Fibroblast of lung (primary cell): ENCODE results near the gene KPNA6. TPM values are rescaled to one million over a fixed set of nuclear protein-coding genes. Genes with fewer than 3 reads are reported as not detected.
A peak's percentile ranks its signal among the peaks of the same experiment; 100 is the strongest.

Source experiments
- DNase-seq, 2 donors: peaks; one replicate each; pipeline versions ENCODE4 v3.0.0 to v3.0.0-alpha.2; 2010; ENCODE audit warnings: low read depth in 2 of 2
- H2AFZ ChIP-seq: 2 replicates; pipeline ENCODE4 v1.5.1; 2012; ENCODE audit warnings: low read length, control low read depth, inconsistent platforms
- H3K27ac ChIP-seq: 2 replicates; pipeline ENCODE4 v1.5.1; 2011; ENCODE audit warnings: low read length, control low read depth; ENCODE audit not compliant: insufficient read depth
- H3K27me3 ChIP-seq: 2 replicates; pipeline ENCODE4 v1.5.1; 2011; ENCODE audit warnings: mild to moderate bottlenecking, low read length; ENCODE audit not compliant: control insufficient read depth, insufficient read depth
- H3K36me3 ChIP-seq: 2 replicates; pipeline ENCODE4 v1.5.1; 2011; ENCODE audit warnings: low read length; ENCODE audit not compliant: control insufficient read depth, insufficient read depth
- H3K4me1 ChIP-seq: 2 replicates; pipeline ENCODE4 v1.5.1; 2011; ENCODE audit warnings: low read length; ENCODE audit not compliant: control insufficient read depth, insufficient read depth; ENCODE audit errors: extremely low read depth
- H3K4me2 ChIP-seq: 2 replicates; pipeline ENCODE4 v1.5.1; 2011; ENCODE audit warnings: low read length, control low read depth; ENCODE audit not compliant: insufficient read depth; ENCODE audit errors: extremely low read depth
- H3K4me3 ChIP-seq, 4 experiments: fragments of 200-600 bp in 1 of 4; sonication (generic) in 1 of 4; replicated peaks in 1 of 4; 2 replicates each; pipeline ENCODE4 v1.5.1; 2011 to 2016; ENCODE audit warnings: low read length in 4 of 4, low read depth in 3 of 4, mild to moderate bottlenecking in 3 of 4, control low read depth in 2 of 4, inconsistent platforms in 1 of 4, mixed read lengths in 1 of 4; ENCODE audit not compliant: insufficient read depth in 1 of 4; ENCODE audit errors: control extremely low read depth in 1 of 4
- H3K79me2 ChIP-seq: 2 replicates; pipeline ENCODE4 v1.5.1; 2012; ENCODE audit warnings: mild to moderate bottlenecking, low read length, inconsistent platforms; ENCODE audit not compliant: control insufficient read depth, insufficient read depth
- H3K9ac ChIP-seq: 2 replicates; pipeline ENCODE4 v1.5.1; 2011; ENCODE audit warnings: mild to moderate bottlenecking, low read length, control low read depth; ENCODE audit not compliant: insufficient read depth
- H3K9me3 ChIP-seq: 2 replicates; pipeline ENCODE4 v1.5.1; 2012; ENCODE audit warnings: low read depth, low read length; ENCODE audit not compliant: control insufficient read depth, insufficient read depth
- H4K20me1 ChIP-seq: 2 replicates; pipeline ENCODE4 v1.5.1; 2011; ENCODE audit warnings: low read length; ENCODE audit not compliant: control insufficient read depth, insufficient read depth; ENCODE audit errors: extremely low read depth
- CTCF ChIP-seq, 2 donors: IDR thresholded peaks in 1 of 2; conservative IDR thresholded peaks in 1 of 2; 1 replicate in 1 of 2; 2 replicates in 1 of 2; pipeline ENCODE4 v1.5.1; 2011 to 2012; ENCODE audit warnings: low read length in 2 of 2, control low read depth in 1 of 2, inconsistent platforms in 1 of 2, low read depth in 1 of 2, mild to moderate bottlenecking in 1 of 2
- EZH2 ChIP-seq: IDR thresholded peaks from 2 replicates; pipeline ENCODE4 v1.5.1; 2012; ENCODE audit warnings: low read length, control low read depth, mild to moderate bottlenecking; ENCODE audit errors: missing control alignments
- polyA plus RNA-seq, 2 donors: library from polyadenylated mRNA; depleted of rRNA in 1 of 2; stranded (reverse) in 1 of 2; unstranded in 1 of 2; fragments of >200 nt; gene quantifications; 2 replicates each; pipeline ENCODE4 v1.2.1, GENCODE V29; 2011 to 2012; ENCODE audit warnings: missing spikeins in 1 of 2
- total RNA-seq: library from RNA; depleted of rRNA; stranded (reverse); fragments of >200 nt; gene quantifications from 2 replicates; pipeline ENCODE4 v1.2.1, GENCODE V29; 2014

Gene KPNA6
- total and polyA plus RNA-seq, 2 donors (not counting 1 experiment from before 2014, with no cell fraction given), result 40.1 to 48.5 TPM

DNA sequence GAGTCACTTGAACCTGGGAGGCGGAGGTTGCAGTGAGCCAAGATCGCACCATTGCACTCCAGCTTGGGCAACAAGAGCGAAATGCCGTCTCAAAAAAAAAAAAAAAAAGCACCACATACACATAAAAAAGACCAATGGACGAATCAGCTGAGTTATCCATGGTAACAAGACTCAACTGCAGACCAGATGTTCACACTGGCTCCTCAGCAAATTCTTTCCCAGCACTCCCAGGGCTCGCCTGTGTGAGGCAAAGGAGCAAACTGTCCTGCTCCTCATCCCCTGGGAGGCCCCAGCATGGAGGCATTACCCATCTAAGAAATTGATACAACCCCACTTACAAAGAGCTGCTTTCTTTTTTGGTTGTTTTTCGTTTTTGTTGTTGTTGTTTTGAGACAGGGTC is 111.2 kb downstream of the KPNA6 start:
- Histone ChIP-seq H3K79me2 (peaks cover 28% of the 10 kb centered on the region), H2AFZ (no peak overlapping the region), H3K9ac (no peak overlapping the region), H3K4me3 (no peak overlapping the region), H3K9me3 (no peaks in the 10 kb centered on the region), H3K27me3 (no peaks in the 10 kb centered on the region), H3K27ac (no peak overlapping the region), H3K36me3 (peaks cover 18% of the 10 kb centered on the region), H3K4me2 (no peak overlapping the region), H4K20me1 (no peaks in the 10 kb centered on the region), H3K4me1 (peaks cover 20% of the 10 kb centered on the region)
- no peak for TF ChIP-seq CTCF (conservative IDR thresholded peaks at IDR 0.05 in 1 of 2, IDR thresholded peaks at IDR 0.05 in 1 of 2; ENCODE audit: low read depth in 1 of 2, low read length in 2 of 2)
- no peak for TF ChIP-seq EZH2
- no peak for DNase-seq

DNA sequence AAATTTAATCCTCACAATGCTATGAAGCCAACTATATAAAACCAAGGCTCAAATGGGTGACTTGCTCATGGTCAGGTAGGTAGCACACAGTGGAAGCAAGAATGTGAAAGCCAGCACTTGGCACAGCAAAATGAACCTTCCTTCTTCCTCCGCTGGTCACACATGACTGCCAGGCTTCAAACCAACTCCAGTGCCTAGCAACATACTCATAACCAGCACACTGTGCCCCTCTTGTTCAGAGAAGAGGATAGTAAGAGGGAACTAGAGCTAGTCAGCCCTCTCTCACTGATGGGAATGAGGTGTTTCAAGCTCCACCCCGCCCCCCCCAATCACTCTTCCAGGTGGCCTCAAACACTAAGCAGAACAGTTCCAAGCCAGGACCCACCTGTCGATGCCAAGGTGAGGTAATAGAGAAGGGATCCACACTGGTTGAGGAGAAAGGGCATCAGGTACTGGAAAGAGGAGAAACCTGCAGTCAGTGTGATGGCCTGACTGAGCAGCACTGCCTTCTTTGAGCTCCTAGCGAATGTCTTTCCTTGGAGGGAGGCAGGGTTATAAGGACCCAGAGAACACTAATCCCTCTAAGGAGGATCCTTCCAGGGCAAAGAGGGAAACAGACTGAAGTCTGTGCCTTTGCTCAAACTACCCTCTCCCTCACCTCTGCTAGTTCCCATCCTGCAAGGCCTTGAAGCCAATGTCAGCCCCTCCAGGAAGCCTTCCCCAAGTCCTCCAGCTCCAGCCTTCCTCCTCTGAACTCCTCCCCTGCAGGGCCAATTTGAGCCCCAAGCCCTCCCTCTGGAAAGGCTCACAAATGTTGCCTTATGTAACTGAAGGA is 113.1 kb downstream of the KPNA6 start:
- Histone ChIP-seq H3K4me1 (peaks cover 20% of the 10 kb centered on the region), H2AFZ (no peak overlapping the region), H3K27me3 (no peaks in the 10 kb centered on the region), H4K20me1 (no peaks in the 10 kb centered on the region), H3K4me3 (peak overlapping the region; percentile 77 to 88 (median 82)), H3K27ac (peak overlapping the region; percentile 100), H3K4me2 (peak overlapping the region; percentile 94), H3K36me3 (peaks cover 18% of the 10 kb centered on the region), H3K9ac (peak overlapping the region; percentile 98), H3K79me2 (peaks cover 32% of the 10 kb centered on the region), H3K9me3 (no peaks in the 10 kb centered on the region)
- no peak for DNase-seq
- no peak for TF ChIP-seq EZH2
- no peak for TF ChIP-seq CTCF (conservative IDR thresholded peaks at IDR 0.05 in 1 of 2, IDR thresholded peaks at IDR 0.05 in 1 of 2; ENCODE audit: low read depth in 1 of 2, low read length in 2 of 2)

GRCh38 chr1:32221581-32221979 is 113.7 kb downstream of the KPNA6 start:
- H3K79me2 ChIP-seq, result peaks cover 33% of the 10 kb centered on the region
- peak overlapping the region; percentile 98 for H3K9ac ChIP-seq
- no peak for DNase-seq
- H3K4me1 ChIP-seq, result peaks cover 20% of the 10 kb centered on the region
- no peaks in the 10 kb centered on the region for H3K9me3 ChIP-seq
- TF ChIP-seq EZH2, result no peak
- no peak for TF ChIP-seq CTCF (conservative IDR thresholded peaks at IDR 0.05 in 1 of 2, IDR thresholded peaks at IDR 0.05 in 1 of 2; ENCODE audit: low read depth in 1 of 2, low read length in 2 of 2)
- H3K36me3 ChIP-seq, result peaks cover 16% of the 10 kb centered on the region
- H3K4me3 ChIP-seq, result peak overlapping the region; percentile 77 to 88 (median 82)
- H3K27me3 ChIP-seq, result no peaks in the 10 kb centered on the region
- H3K27ac ChIP-seq, result peak overlapping the region; percentile 100
- H4K20me1 ChIP-seq, result no peaks in the 10 kb centered on the region
- H3K4me2 ChIP-seq, result peak overlapping the region; percentile 94
- H2AFZ ChIP-seq, result peak overlapping the region; percentile 2
